OCI-LY1 (cell line): ENCODE results near the gene KCTD1.

Experiments used
- H2AFZ ChIP-seq: fragments of 200-600 bp; sonication (generic), shearing (Covaris generic); 2 replicates; pipeline ENCODE4 v1.6.0; 2014; ENCODE audit warnings: antibody characterized with exemption, mild to moderate bottlenecking, low read length
- H3F3A ChIP-seq: fragments of 200-600 bp; sonication (generic), shearing (Covaris generic); 2 replicates; pipeline ENCODE4 v1.6.0; 2014; ENCODE audit warnings: mild to moderate bottlenecking, antibody characterized with exemption, low read length, moderate library complexity; ENCODE audit not compliant: insufficient read depth
- H3K27ac ChIP-seq: fragments of 200-600 bp; sonication (generic); 2 replicates; pipeline ENCODE4 v1.5.1; 2014; ENCODE audit warnings: low read length, mixed run types, mild to moderate bottlenecking, low read depth; ENCODE audit not compliant: poor library complexity, severe bottlenecking
- H3K27me3 ChIP-seq: fragments of 200-600 bp; sonication (generic); 2 replicates; pipeline ENCODE4 v1.6.0; 2014; ENCODE audit warnings: antibody characterized with exemption, mild to moderate bottlenecking, low read length, moderate library complexity; ENCODE audit not compliant: insufficient read depth
- H3K36me3 ChIP-seq: fragments of 200-600 bp; sonication (generic); 2 replicates; pipeline ENCODE4 v1.6.1; 2014; ENCODE audit warnings: mild to moderate bottlenecking, antibody characterized with exemption, low read length, moderate library complexity, mixed read lengths; ENCODE audit not compliant: insufficient read depth
- H3K4me1 ChIP-seq: fragments of 200-600 bp; sonication (generic); 2 replicates; pipeline ENCODE4 v1.5.1; 2014; ENCODE audit warnings: mild to moderate bottlenecking, low read length, moderate library complexity; ENCODE audit not compliant: insufficient read depth, severe bottlenecking
- H3K4me2 ChIP-seq: fragments of 200-600 bp; sonication (generic), shearing (Covaris generic); 2 replicates; pipeline ENCODE4 v1.6.1; 2014; ENCODE audit warnings: low read length
- H3K4me3 ChIP-seq: fragments of 200-600 bp; sonication (generic); 2 replicates; pipeline ENCODE4 v1.5.1; 2014; ENCODE audit warnings: low read length, low read depth, mild to moderate bottlenecking, mixed read lengths; ENCODE audit not compliant: poor library complexity, severe bottlenecking
- H3K79me2 ChIP-seq: fragments of 200-600 bp; shearing (Covaris generic); 2 replicates; pipeline ENCODE4 v1.6.1; 2016; ENCODE audit warnings: mixed run types, low read length, mixed read lengths; ENCODE audit not compliant: insufficient read depth
- H3K9ac ChIP-seq: fragments of 200-600 bp; sonication (generic), shearing (Covaris generic); 2 replicates; pipeline ENCODE4 v1.6.1; 2014; ENCODE audit warnings: mild to moderate bottlenecking, low read length, mixed read lengths
- H3K9me2 ChIP-seq: fragments of 200-600 bp; sonication (generic), shearing (Covaris generic); 2 replicates; pipeline ENCODE4 v1.6.1; 2014; ENCODE audit warnings: low read depth, mild to moderate bottlenecking, low read length, mixed read lengths
- H3K9me3 ChIP-seq: fragments of 200-600 bp; shearing (Covaris generic); 2 replicates; pipeline ENCODE4 v1.6.1; 2014; ENCODE audit warnings: low read length, mixed read lengths
- H4K20me1 ChIP-seq: fragments of 200-600 bp; sonication (generic), shearing (Covaris generic); 2 replicates; pipeline ENCODE4 v1.6.0; 2016; ENCODE audit warnings: mild to moderate bottlenecking, low read length; ENCODE audit not compliant: insufficient read depth
- EZH2 ChIP-seq: fragments of 200-600 bp; sonication (generic), shearing (Covaris generic); IDR thresholded peaks from 2 replicates; pipeline ENCODE4 v1.8.0; 2017; ENCODE audit warnings: borderline replicate concordance, mixed run types, mild to moderate bottlenecking, antibody characterized with exemption, low read length, moderate library complexity, mixed read lengths
- TF ChIP-seq, protein P1 (sequence below): fragments of 200-600 bp; sonication (generic), shearing (Covaris generic); IDR thresholded peaks from 2 replicates; pipeline ENCODE4 v1.5.1; 2017; ENCODE audit warnings: mild to moderate bottlenecking, antibody characterized with exemption, low read length, moderate library complexity, mixed read lengths

Gene KCTD1

GRCh38 chr18:26548415-26549262 is at the start of gene KCTD1:
TSS of gene KCTD1 (minus strand) at chr18:26548553. CDS start at chr18:26548536, 17 bp downstream.
- Histone ChIP-seq H2AFZ (peak within 1 kb of the TSS; percentile 71; the same call in 1 of the 2 replicates), H4K20me1 (no peaks in the 10 kb centered on the region), H3K79me2 (no peaks in the 10 kb centered on the region), H3K36me3 (no peaks in the 10 kb centered on the region), H3K27me3 (no peaks in the 10 kb centered on the region), H3K4me2 (peak within 1 kb of the TSS; percentile 85), H3K4me3 (peak within 1 kb of the TSS; percentile 81), H3K9ac (peak within 1 kb of the TSS; percentile 66), H3K9me3 (no peaks in the 10 kb centered on the region), H3K4me1 (peaks cover 31% of the 10 kb centered on the region), H3K9me2 (no peaks in the 10 kb centered on the region), H3F3A (no peaks in the 10 kb centered on the region), H3K27ac (no peak within 1 kb of the TSS)
- no peak for TF ChIP-seq EZH2
- TF ChIP-seq, protein P1, sequence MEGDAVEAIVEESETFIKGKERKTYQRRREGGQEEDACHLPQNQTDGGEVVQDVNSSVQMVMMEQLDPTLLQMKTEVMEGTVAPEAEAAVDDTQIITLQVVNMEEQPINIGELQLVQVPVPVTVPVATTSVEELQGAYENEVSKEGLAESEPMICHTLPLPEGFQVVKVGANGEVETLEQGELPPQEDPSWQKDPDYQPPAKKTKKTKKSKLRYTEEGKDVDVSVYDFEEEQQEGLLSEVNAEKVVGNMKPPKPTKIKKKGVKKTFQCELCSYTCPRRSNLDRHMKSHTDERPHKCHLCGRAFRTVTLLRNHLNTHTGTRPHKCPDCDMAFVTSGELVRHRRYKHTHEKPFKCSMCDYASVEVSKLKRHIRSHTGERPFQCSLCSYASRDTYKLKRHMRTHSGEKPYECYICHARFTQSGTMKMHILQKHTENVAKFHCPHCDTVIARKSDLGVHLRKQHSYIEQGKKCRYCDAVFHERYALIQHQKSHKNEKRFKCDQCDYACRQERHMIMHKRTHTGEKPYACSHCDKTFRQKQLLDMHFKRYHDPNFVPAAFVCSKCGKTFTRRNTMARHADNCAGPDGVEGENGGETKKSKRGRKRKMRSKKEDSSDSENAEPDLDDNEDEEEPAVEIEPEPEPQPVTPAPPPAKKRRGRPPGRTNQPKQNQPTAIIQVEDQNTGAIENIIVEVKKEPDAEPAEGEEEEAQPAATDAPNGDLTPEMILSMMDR = no peak

GRCh38 chr18:26593365-26594320 is 45.3 kb upstream of the KCTD1 start:
- H3K9me3 ChIP-seq = no peaks in the 10 kb centered on the region
- H3K4me3 ChIP-seq = no peak overlapping the region
- H3K9ac ChIP-seq = no peak overlapping the region
- H3F3A ChIP-seq = no peaks in the 10 kb centered on the region
- H3K9me2 ChIP-seq = no peaks in the 10 kb centered on the region
- no peak overlapping the region for H3K4me2 ChIP-seq
- TF ChIP-seq, protein P1 = no peak
- TF ChIP-seq EZH2 = no peak
- no peaks in the 10 kb centered on the region for H4K20me1 ChIP-seq
- H3K36me3 ChIP-seq = no peaks in the 10 kb centered on the region
- no peaks in the 10 kb centered on the region for H3K4me1 ChIP-seq
- no peak overlapping the region for H3K27ac ChIP-seq
- no peaks in the 10 kb centered on the region for H3K27me3 ChIP-seq
- H2AFZ ChIP-seq = no peak overlapping the region
- H3K79me2 ChIP-seq = no peaks in the 10 kb centered on the region

- no peaks in the 10 kb centered on the region for H3K36me3 ChIP-seq
- H2AFZ ChIP-seq = no peak overlapping the region
- no peaks in the 10 kb centered on the region; the same call in 1 of the 2 replicates for H3K27me3 ChIP-seq
- TF ChIP-seq, protein P1 = no peak
- TF ChIP-seq EZH2 = no peak
- H3K79me2 ChIP-seq = no peaks in the 10 kb centered on the region
- H3K4me3 ChIP-seq = no peak overlapping the region
- no peak overlapping the region for H3K9ac ChIP-seq
- H3K9me3 ChIP-seq = no peaks in the 10 kb centered on the region
- H4K20me1 ChIP-seq = no peaks in the 10 kb centered on the region
- H3K27ac ChIP-seq = no peak overlapping the region
- no peaks in the 10 kb centered on the region for H3F3A ChIP-seq
- no peaks in the 10 kb centered on the region for H3K4me1 ChIP-seq
- no peaks in the 10 kb centered on the region for H3K9me2 ChIP-seq
- no peak overlapping the region for H3K4me2 ChIP-seq
Measured at GRCh38 chr18:26584745-26585144, 36.4 kb upstream of the KCTD1 start.
